ENCODE results near the gene ZNF155.
A peak's percentile ranks its signal among the peaks of the same experiment; 100 is the strongest.

GRCh38 chr19:44002566-44003460, 18.8 kb downstream of the ZNF155 start, which contains the start of gene ZNF230:
- TF ChIP-seq POLR2AphosphoS5 (IDR thresholded peaks at IDR 0.05; ENCODE audit: low read depth, low read length), result peak; percentile 60; the same call in 1 of the 2 replicates
- TF ChIP-seq TAF1 (IDR thresholded peaks at IDR 0.05; ENCODE audit: low read depth, low read length), result peak; percentile 19; the same call in 1 of the 2 replicates
- TF ChIP-seq POLR2A (IDR thresholded peaks at IDR 0.05; ENCODE audit: low read depth, low read length), result no peak; the same call in 1 of the 2 replicates
- TF ChIP-seq PAX5 (IDR thresholded peaks at IDR 0.05; ENCODE audit: insufficient read depth, low read length, severe bottlenecking), result no peak
- TF ChIP-seq POU2F2 (IDR thresholded peaks at IDR 0.05; ENCODE audit: low read depth, low read length), result peak; percentile 11; the same call in 1 of the 2 replicates
